LoVo (cell line): ENCODE results near the gene ATG14.
A peak's percentile ranks its signal among the peaks of the same experiment; 100 is the strongest.
"Not testable (repeated sequence)": the region's sequence is repeated elsewhere in the genome, so short reads cannot be mapped to it uniquely, and the experiment has no call there.

Experiments
- DNase-seq: peaks from one replicate; pipeline ENCODE4 v3.0.0-alpha.2; 2016; ENCODE audit warnings: low spot score

Gene ATG14

GRCh38 chr14:55386037-55386808 is 25.4 kb downstream of the ATG14 start:
- DNase-seq: peak; percentile 24

- no peak for DNase-seq
Observed at GRCh38 chr14:55384536-55384935, 27.1 kb downstream of the ATG14 start.

- DNase-seq: no peak
Observed at GRCh38 chr14:55383541-55384140, 28.0 kb downstream of the ATG14 start.

- DNase-seq: not testable (repeated sequence)
Observed at GRCh38 chr14:55383056-55383466, 28.6 kb downstream of the ATG14 start.

GRCh38 chr14:55382483-55382882 is 29.1 kb downstream of the ATG14 start:
- DNase-seq: no peak

- no peak for DNase-seq
Observed at GRCh38 chr14:55381561-55381960, 30.1 kb downstream of the ATG14 start.

- no peak for DNase-seq
Observed at GRCh38 chr14:55381040-55381439, 30.6 kb downstream of the ATG14 start.

- DNase-seq: no peak
Observed at GRCh38 chr14:55377236-55377635, 34.4 kb downstream of the ATG14 start.

- no peak for DNase-seq
Observed at GRCh38 chr14:55374771-55375170, 36.9 kb downstream of the ATG14 start.

GRCh38 chr14:55373784-55374705 is 37.6 kb downstream of the ATG14 start:
- DNase-seq: peak; percentile 30

- DNase-seq: no peak
Observed at GRCh38 chr14:55372825-55373224, 38.8 kb downstream of the ATG14 start.

GRCh38 chr14:55372423-55372822 is 39.2 kb downstream of the ATG14 start:
- DNase-seq: no peak

- no peak for DNase-seq
Observed at GRCh38 chr14:55370883-55371455, 40.7 kb downstream of the ATG14 start.

GRCh38 chr14:55366271-55366670 is 45.4 kb downstream of the ATG14 start:
- no peak for DNase-seq

GRCh38 chr14:55361190-55361589 is 50.4 kb downstream of the ATG14 start:
- no peak for DNase-seq

- DNase-seq: no peak
Observed at GRCh38 chr14:55359307-55359706, 52.3 kb downstream of the ATG14 start.

- DNase-seq: no peak
Observed at GRCh38 chr14:55356913-55357312, 54.7 kb downstream of the ATG14 start.

GRCh38 chr14:55355922-55356321 is 55.7 kb downstream of the ATG14 start:
- DNase-seq: no peak

- DNase-seq: peak; percentile 23
Observed at GRCh38 chr14:55354500-55354899, 57.1 kb downstream of the ATG14 start.

- peak; percentile 14 for DNase-seq
Observed at GRCh38 chr14:55353686-55354467, 57.8 kb downstream of the ATG14 start.

- no peak for DNase-seq
Observed at GRCh38 chr14:55352201-55352600, 59.4 kb downstream of the ATG14 start.
